ENCODE results near the gene CHRNA4.

Gene CHRNA4

DNA sequence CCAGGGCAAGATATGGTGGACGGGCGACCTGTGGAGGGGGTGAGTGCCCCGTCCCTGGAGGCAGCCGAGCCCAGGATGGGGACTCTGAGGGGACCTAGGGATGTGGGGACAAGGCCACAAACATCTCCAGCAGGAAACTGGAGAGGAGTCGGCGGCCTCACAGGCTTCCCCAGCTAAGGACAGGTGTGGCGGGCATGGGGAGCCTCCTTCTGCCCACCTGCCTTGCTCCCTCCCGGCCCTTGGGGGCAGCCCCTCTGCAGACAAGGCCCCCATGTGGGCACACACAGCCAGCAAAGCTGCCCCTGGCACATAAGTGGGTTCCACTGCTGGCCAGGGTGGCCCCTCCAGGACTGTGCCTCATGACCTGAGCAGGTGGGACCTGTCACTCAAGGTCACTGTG, 4.6 kb downstream of the CHRNA4 start:
- Mint-ChIP-seq H3K4me3 (no peak overlapping the region), H3K4me1 (ENCODE audit: low read depth) (no peaks in the 10 kb centered on the region), H3K27me3 (peaks cover 4% of the 10 kb centered on the region), H3K9me3 (ENCODE audit: low read depth) (no peaks in the 10 kb centered on the region), H3K36me3 (no peaks in the 10 kb centered on the region), H3K27ac (no peak overlapping the region)

DNA sequence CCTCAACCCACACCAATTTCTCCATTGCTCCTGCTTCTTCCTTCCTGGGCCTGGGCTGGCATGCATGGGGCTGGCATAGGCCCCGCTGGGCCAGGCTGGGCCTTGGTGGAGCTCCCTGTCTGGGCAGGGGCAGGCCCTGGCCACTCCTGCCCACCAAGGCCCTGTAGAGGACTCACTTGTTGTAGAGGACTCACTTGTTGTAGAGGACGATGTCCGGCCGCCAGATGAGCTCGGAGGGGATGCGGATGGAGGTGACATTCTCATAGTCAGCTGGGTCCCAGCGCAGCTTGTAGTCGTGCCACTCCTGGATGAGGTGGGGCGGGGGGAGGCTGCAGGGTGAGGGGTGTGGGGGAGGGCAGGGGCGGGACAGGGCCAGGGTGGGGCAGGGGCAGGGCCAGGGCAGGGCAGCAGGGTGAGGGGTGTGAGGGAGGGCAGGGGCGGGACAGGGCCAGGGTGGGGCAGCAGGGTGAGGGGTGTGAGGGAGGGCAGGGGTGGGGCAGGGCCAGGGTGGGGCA, 5.3 kb downstream of the CHRNA4 start:
- Mint-ChIP-seq H3K4me1 (ENCODE audit: low read depth) (no peaks in the 10 kb centered on the region), H3K9me3 (ENCODE audit: low read depth) (no peaks in the 10 kb centered on the region), H3K36me3 (no peaks in the 10 kb centered on the region), H3K4me3 (no peak overlapping the region), H3K27ac (no peak overlapping the region), H3K27me3 (peaks cover 4% of the 10 kb centered on the region)

DNA sequence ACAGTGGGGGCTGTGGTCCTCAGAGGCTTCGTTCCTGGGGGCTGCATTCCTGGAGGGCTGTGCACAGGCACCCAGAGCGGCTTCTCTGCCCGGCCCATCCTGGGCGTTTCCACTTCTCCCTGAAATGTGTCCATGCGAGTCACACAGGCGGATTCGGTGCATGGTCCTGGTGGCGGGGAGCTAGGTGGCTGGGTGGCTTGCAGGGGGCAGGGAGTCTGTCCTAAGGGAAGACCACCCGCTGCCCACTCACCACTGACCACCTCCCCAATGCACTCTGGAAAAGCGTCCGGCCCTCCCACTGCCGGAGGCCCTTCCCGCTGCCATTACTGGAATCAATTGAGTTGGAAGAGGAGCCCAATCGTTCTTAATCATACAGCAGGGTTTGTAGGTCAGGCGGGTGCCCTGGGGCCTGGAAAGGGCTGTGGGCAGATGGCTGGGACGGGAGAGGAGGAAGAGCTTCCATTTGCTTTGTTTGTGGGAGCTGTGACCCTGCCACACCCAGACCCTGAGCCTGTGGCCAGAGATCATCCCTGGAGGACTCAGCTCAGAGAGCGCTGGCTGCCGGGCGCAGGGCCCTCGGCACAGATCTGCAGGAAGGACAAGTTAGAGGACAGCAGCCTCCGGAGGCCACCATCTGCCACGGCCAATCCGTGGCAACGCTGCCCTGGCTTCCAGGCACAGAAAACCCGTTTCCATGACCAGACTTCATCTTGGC, 6.4 kb downstream of the CHRNA4 start:
- Mint-ChIP-seq H3K27me3 (peaks cover 4% of the 10 kb centered on the region), H3K27ac (no peak overlapping the region), H3K4me3 (no peak overlapping the region), H3K9me3 (ENCODE audit: low read depth) (no peaks in the 10 kb centered on the region), H3K36me3 (no peaks in the 10 kb centered on the region), H3K4me1 (ENCODE audit: low read depth) (no peaks in the 10 kb centered on the region)

DNA sequence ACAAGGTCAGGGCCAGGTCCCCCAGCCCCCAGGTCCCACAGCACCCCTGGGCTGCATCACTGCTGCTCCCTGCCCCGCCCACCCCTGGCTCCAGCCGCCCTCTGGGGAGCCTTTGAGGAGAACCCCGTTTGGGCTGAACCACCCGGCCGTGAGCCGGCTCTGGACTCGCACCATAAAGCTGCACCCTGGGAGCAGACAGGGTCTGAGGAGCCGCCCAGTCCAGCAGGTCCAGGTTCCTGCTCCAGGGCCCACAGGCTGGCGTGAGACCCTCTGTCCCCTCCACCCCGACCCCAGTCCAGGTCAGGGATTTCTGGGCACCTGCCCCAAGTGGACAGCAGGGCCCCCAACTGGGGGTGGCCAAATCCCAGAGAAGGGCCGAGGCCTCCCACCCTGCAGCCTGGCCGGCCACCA, 8.3 kb downstream of the CHRNA4 start:
- no peaks in the 10 kb centered on the region for H3K4me1 Mint-ChIP-seq (ENCODE audit: low read depth)
- H3K4me3 Mint-ChIP-seq, result no peak overlapping the region
- no peaks in the 10 kb centered on the region for H3K9me3 Mint-ChIP-seq (ENCODE audit: low read depth)
- no peak overlapping the region for H3K27ac Mint-ChIP-seq
- no peaks in the 10 kb centered on the region for H3K27me3 Mint-ChIP-seq
- H3K36me3 Mint-ChIP-seq, result no peaks in the 10 kb centered on the region

DNA sequence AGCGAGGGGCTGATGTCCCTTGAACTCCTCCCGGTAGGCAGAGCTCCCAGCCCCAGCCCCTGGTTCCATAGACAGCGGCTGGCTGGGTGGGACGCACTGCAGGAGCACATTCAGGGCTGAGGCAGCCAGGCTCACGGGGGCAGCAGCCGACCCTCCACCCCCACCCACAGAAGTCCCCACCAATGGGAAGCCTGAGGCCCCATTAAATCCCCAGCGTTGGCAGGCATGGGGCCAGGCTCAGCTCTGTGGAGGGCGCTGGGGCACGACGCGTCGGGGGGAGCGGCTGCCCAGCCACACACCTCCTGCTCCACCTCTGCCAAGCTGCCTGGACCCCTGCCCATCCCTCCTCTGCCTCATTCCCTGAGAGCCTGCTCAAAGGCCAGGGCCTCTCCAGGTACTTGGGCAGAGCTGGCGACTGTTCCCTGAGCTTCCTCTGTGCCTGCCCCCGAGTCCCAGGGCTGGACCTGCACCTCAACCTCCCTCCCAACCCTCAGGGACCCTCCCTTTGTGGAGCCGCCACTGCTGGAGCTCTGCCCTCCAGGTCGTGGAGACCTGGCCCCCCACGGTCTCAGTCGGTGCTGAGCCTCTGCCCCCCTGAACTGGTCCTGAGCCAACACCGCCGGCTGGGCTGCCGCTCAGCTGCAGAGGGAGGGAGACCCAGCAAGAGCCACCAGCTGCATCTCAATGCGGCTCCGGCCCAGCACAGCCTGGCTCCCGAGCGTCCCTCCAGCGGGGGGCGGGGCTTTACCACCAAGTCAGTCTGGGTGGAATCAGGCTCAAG, 9.1 kb downstream of the CHRNA4 start:
- Mint-ChIP-seq H3K9me3 (ENCODE audit: low read depth) (no peaks in the 10 kb centered on the region), H3K4me3 (no peak overlapping the region), H3K27me3 (no peaks in the 10 kb centered on the region), H3K36me3 (no peaks in the 10 kb centered on the region), H3K27ac (no peak overlapping the region), H3K4me1 (ENCODE audit: low read depth) (no peaks in the 10 kb centered on the region)

DNA sequence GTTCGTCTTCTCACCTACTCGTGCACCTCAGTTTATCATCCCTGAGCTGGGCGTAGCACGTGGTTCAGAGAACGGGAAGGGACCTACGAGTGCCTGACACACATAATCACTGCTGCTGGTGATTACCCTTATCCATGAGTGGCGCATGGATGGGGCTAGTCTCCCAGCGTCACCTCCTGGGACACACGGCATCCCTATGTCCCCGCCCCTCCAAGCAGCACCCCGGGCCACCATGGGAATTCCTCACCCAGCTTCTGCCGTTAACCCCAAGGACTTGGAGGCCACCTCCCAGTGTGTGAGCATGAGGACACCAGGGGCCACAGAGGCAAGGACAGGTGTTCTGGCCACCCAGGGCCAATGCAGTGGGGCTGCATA, 9.8 kb downstream of the CHRNA4 start:
- Mint-ChIP-seq H3K4me3 (no peak overlapping the region), H3K4me1 (ENCODE audit: low read depth) (no peaks in the 10 kb centered on the region), H3K27ac (no peak overlapping the region), H3K27me3 (no peaks in the 10 kb centered on the region), H3K9me3 (ENCODE audit: low read depth) (no peaks in the 10 kb centered on the region), H3K36me3 (no peaks in the 10 kb centered on the region)

DNA sequence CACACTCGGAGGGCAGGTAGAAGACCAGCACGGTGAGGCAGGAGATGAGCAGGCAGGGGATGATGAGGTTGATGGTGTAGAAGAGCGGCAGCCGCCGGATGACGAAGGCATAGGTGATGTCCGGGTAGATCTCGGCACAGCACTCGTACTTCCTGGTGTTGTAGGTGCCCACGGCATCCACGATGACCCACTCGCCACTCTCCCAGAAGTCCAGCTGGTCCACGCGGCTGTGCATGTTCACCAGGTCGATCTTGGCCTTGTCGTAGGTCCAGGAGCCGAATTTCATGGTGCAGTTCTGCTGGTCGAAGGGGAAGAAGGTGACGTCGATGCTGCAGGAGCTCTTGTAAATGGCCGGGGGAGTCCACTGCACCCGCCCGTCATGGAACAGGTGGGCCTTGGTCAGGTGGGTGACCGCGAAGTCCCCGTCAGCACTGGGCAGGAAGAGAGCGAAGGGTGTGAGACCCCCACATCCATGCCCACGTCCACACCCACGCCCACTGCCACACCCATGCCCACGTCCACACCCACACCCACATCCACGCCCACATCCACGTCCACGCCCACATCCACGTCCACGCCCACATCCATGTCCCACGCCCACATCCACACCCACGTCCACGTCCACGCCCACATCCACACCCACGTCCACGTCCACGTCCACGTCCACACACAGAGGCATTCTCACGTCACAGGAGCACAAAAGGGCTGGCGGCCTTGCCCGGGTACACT, 10.4 kb downstream of the CHRNA4 start:
- Mint-ChIP-seq H3K4me3 (no peak overlapping the region), H3K9me3 (ENCODE audit: low read depth) (no peaks in the 10 kb centered on the region), H3K27me3 (no peaks in the 10 kb centered on the region), H3K36me3 (no peaks in the 10 kb centered on the region), H3K4me1 (ENCODE audit: low read depth) (no peaks in the 10 kb centered on the region), H3K27ac (no peak overlapping the region)

DNA sequence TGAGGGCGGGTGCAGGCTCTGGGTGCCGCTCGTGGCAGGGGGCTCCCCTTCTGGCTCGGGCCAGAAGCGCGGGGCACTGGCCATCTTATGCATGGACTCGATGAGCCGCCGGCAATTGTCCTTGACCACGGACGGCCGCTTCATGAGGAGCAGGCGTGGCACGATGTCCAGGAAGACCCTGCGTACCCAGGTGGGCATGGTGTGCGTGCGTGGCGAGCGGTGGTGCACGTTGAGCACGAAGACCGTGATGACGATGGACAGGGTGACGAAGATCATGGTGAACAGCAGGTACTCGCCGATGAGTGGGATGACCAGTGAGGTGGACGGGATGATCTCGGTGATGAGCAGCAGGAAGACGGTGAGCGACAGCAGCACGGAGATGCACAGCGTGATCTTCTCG, 11.0 kb downstream of the CHRNA4 start:
- no peaks in the 10 kb centered on the region for H3K4me1 Mint-ChIP-seq (ENCODE audit: low read depth)
- no peaks in the 10 kb centered on the region for H3K27me3 Mint-ChIP-seq
- no peaks in the 10 kb centered on the region for H3K9me3 Mint-ChIP-seq (ENCODE audit: low read depth)
- H3K4me3 Mint-ChIP-seq, result no peak overlapping the region
- no peaks in the 10 kb centered on the region for H3K36me3 Mint-ChIP-seq
- no peak overlapping the region for H3K27ac Mint-ChIP-seq

DNA sequence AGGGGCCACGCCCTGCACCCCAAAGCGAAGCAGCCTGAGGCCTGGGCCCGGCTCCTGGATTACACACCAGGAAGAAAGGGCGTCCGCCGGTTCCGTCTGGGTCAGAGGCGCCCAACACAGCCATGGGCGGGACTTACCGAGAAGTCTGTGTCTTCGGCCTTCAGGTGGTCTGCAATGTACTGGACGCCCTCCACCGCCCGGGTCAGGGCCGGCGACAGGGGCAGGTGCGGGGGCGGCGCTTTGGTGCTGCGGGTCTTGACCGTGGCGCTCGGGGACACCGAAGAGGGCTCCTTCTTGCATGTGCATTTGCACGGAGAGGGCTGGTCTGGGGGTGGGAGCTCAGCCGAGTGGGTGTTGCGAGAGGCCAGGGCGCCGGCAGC, 11.6 kb downstream of the CHRNA4 start:
- no peaks in the 10 kb centered on the region for H3K9me3 Mint-ChIP-seq (ENCODE audit: low read depth)
- H3K4me3 Mint-ChIP-seq, result no peak overlapping the region
- H3K4me1 Mint-ChIP-seq (ENCODE audit: low read depth), result no peaks in the 10 kb centered on the region
- H3K27me3 Mint-ChIP-seq, result no peaks in the 10 kb centered on the region
- H3K27ac Mint-ChIP-seq, result no peak overlapping the region
- no peaks in the 10 kb centered on the region for H3K36me3 Mint-ChIP-seq

DNA sequence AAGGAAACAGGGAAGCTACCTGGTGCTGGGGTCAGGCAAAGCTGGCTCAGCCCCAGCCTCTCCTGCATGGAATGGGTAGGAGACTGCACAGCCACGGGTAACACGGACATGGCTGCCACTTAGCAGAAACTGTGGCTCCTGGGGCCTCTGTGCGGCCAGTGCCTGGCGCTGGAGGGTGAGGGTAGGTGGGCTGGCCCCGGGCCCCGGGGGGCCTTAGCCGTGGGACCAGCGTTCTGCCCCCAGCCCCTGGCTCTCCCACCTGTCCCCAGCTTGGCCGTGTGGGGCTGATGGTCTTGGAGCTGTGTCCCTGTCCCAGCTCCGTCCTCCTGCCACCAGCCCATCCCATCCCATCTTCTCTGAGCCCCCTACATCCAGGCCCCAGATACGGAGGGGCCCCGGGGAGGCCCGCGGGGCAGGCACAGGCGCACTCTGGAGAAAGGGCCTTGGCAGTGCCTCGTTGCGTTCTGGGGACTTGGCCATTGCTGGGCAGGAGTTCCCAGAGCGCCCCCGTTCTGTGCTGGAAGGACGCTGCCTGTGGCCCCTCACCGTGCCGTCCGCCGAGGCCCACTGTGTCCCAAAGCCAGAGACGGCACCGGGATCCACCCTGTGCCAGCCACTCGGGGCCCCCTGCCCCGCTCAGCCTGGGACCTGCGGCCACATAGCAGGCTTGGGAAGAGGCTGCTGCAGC, 12.2 kb downstream of the CHRNA4 start:
- Mint-ChIP-seq H3K4me3 (no peak overlapping the region), H3K4me1 (ENCODE audit: low read depth) (no peaks in the 10 kb centered on the region), H3K9me3 (ENCODE audit: low read depth) (no peaks in the 10 kb centered on the region), H3K36me3 (no peaks in the 10 kb centered on the region), H3K27me3 (peaks cover under 1% of the 10 kb centered on the region), H3K27ac (no peak overlapping the region)

DNA sequence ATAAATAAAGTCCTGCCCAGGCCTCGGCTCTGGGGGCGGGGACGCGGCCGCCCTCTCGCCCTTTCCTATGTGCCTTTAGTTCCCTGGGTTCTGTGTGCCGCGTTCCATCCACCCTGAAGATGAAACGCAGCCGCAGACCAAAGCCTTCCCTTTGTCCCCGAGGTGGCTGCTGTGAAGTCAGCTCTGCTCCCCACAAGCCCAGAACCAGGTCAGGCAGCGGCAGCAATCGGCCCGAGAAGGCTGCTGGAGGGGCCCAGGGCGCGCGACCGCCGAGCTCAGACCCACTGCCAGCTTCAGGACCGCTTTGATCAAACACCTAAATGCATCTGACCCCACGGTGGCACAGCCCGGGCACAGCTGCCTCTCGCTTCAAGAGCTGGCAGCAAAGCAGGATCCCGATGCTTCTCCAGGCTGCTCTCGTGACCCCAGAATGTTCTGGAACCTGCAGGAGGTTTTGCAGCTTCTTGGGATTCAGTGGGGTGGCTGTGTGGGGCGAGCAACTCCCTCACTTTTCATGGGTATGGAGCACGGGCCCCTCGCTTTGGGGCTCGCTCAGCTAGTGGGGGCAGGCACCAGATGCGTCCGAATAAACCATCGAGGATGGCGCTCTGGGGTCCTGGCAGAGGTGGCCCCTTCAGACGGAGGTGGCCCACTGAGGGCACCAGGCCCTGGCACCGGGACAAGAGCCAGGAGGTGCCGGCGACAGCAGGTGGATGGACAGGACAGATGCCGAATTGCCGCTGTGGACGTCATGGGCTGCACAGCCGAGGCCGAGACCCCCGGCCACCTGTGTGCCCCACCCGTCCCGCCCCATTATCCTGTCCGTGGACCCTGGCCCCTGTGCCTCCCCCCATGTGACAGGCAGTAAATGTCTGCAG, 13.0 kb downstream of the CHRNA4 start:
- H3K27me3 Mint-ChIP-seq, result peaks cover 2% of the 10 kb centered on the region
- no peaks in the 10 kb centered on the region for H3K36me3 Mint-ChIP-seq
- H3K4me3 Mint-ChIP-seq, result no peak overlapping the region
- no peaks in the 10 kb centered on the region for H3K9me3 Mint-ChIP-seq (ENCODE audit: low read depth)
- no peak overlapping the region for H3K27ac Mint-ChIP-seq
- H3K4me1 Mint-ChIP-seq (ENCODE audit: low read depth), result no peaks in the 10 kb centered on the region

DNA sequence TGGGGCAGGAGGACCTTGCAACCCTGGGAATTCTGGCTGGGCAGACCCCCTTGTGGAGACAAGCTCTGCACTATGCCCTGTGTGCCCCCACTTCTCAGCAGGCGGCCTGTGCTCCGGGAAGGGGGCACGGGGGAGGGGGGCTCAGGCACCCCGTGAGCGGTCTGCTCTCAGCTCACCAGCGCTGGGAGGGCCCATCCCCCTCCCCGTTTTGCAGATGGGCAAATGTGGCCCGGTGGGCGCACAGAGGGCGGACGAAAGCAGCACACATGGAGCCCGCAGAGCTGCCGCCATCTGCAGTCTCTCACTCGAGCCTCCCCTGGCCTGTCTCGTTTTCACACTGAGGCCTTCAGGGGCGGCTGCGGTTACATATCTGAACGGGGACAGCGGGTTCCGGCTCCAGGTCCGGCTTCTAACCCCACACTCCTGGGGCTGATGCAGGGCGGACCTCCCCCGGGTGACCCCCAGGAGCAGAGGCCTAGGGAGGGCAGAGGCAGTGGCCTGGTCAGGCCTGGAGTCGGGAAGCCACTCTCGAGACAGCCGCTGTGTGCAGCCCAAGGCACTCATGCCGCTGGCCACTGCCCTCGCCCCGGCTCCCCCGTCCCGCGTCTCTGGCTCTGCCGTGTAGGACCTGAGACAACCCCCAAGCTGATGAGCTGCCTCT, 13.9 kb downstream of the CHRNA4 start:
- H3K9me3 Mint-ChIP-seq (ENCODE audit: low read depth), result no peaks in the 10 kb centered on the region
- no peak overlapping the region for H3K27ac Mint-ChIP-seq
- no peak overlapping the region for H3K4me3 Mint-ChIP-seq
- no peaks in the 10 kb centered on the region for H3K36me3 Mint-ChIP-seq
- H3K4me1 Mint-ChIP-seq (ENCODE audit: low read depth), result no peaks in the 10 kb centered on the region
- H3K27me3 Mint-ChIP-seq, result peaks cover 2% of the 10 kb centered on the region

DNA sequence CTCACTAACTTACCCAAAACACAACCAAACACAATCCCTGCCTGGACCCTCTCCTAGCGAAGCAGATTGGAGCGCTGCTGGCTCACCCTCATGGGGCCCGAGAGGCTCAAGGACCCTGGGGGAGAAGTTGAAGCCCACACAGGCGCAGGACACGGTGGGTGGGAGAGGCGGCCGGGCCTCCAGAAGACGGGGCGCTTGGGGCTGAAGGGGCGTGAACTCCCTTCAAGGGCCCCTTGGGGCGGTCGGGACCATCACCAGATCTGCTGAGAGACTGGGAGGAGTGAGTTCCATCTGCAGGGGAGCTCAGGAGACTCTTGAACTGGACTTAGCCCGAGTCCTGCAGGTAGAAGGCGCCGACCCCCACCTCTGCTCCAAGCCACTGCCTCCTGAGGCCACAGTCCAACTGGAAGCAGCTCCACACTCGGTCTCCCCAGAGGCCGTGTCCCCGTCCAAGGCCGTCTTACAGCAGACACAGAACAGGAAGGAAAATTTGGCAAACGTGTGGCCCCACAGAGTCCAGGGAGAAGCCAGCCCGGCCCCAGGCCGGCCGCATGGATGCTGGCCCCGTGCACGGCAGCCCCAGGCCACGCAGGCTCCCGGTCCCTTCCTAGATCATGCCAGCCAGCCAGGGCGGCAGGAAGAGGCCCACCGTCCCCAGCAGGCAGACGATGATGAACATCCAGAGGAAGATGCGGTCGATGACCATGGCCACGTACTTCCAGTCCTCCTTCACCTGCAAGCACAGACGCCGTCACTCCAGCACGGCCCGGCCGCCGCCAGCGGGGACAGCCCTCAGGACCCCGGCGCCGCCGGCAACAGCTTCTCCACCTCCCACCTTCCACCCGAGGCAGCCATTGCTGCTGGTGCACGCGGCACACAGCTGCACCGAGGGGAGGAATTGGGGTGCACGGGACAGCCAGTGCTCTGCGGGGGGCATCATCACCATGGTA, 14.7 kb downstream of the CHRNA4 start:
- Mint-ChIP-seq H3K27ac (no peak overlapping the region), H3K9me3 (ENCODE audit: low read depth) (no peaks in the 10 kb centered on the region), H3K4me3 (no peak overlapping the region), H3K36me3 (no peaks in the 10 kb centered on the region), H3K4me1 (ENCODE audit: low read depth) (no peaks in the 10 kb centered on the region), H3K27me3 (peaks cover 2% of the 10 kb centered on the region)
